GM18505 (cell line): ENCODE data around the gene MAGOH.
"Not testable (repeated sequence)": the region's sequence is repeated elsewhere in the genome, so short reads cannot be mapped to it uniquely, and the experiment has no call there.

Source experiments
- ATAC-seq: cut with Tn5 transposase; IDR thresholded peaks from one replicate; pipeline ENCODE4 v1.9.1; 2021; ENCODE audit not compliant: unreplicated experiment
- POLR2A ChIP-seq: IDR thresholded peaks from 4 replicates; pipeline ENCODE4 v1.6.1; 2011; ENCODE audit warnings: borderline replicate concordance; ENCODE audit not compliant: insufficient read depth, insufficient read length; ENCODE audit errors: extremely low read depth

MAGOH gene

GRCh38 chr1:53238197-53239155, at the start of gene MAGOH:
Gene MAGOH (minus strand): TSS chr1:53238518. CDS start chr1:53238448, 70 bp downstream.
- ATAC-seq = peak; percentile 96
- TF ChIP-seq POLR2A = peak; percentile 83

GRCh38 chr1:53286955-53287354, 48.6 kb upstream of the MAGOH start:
- no peak for TF ChIP-seq POLR2A
- no peak for ATAC-seq

DNA sequence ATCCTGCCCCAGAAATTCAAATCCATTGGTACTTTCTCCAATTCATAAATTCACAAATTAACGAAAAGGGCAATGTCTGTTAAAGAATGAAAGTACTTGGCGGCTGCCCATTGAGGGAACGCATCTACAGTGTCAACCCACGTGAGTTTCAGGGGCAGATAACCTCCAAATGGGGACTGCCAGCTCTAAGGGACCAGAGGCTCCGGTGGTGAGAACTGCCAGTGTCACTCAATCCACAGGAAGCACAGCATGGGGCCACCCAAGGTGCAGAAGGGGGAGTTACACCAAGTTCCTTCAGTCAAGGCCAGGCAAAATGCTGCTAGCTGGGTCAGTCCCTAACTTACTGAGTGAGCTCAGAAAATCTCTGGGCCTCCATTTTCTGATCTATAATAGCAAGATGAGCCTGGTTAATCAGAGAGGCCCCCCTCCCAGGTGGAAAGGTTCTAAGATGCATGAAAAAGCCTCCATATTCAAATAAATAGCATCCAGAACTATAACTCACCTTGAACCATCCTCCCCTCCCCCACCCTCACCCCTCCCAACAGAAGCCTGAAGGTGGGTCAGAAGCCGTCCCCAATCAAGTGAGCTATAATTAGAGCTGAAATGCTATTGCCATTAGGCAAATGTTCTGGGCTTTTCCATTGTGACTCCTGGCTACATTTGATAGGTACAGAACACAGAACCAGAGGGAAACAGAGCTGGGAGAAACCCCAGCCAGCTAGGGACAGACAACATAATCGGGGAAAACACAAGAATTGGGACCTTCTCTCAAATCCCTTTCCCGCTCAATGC, 47.8 kb upstream of the MAGOH start:
- no peak for ATAC-seq
- no peak for TF ChIP-seq POLR2A

DNA sequence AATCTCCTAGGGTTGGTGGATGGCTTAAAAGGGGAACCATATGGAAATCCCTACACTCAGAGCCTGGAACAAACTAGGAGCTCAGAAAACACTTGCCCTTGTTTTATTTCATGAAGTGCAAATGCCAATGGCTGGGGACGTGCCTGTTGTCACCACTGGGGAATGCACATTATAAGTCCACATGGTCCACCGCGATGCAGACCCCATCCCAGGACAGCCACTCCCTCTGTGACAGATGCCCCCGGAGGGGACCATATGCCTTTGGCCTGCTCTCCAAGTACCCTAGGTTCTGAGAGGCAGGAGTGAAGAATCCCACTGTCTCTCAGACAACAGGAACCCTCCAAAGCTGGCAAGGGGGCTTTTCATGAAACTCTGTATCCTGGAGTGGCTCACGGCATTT, 47.2 kb upstream of the MAGOH start:
- no peak for TF ChIP-seq POLR2A
- ATAC-seq = no peak

DNA sequence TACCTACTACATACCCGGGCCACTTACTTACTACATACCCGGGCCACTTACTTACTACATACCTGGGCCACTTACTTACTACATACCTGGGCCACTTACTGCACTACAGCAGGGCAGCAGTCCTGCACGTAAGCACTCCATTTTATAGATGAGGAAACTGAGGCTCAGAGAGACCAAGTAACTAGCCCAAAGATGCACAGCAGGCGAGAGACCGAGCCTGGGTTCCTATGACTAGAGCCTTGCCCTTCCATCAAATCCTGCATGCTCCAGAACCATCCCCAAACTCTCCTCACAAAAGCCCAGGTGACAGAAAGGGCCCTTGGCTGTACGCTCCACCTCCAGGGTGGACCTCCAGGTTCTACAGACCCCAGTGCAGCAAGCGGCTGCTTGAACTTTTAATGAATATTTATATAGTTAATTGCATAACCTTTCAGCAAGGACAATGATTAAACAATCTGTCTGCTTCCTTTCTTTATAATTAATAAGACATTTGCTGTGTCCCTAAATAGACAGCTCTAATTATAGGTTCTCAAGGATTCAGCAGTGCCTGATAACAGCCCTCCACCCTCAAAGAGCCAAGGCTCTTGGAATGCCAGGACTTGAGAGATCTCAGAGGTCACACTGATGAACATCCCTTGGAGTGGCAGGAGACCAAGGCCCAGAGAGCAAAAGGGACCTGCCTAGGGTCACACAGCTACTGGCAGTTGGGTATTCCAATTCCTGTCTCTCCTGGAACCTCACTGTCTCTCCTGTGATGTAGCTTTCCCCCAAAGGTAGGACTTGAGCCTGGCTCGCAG, 46.1 kb upstream of the MAGOH start:
- no peak for TF ChIP-seq POLR2A
- no peak for ATAC-seq

DNA sequence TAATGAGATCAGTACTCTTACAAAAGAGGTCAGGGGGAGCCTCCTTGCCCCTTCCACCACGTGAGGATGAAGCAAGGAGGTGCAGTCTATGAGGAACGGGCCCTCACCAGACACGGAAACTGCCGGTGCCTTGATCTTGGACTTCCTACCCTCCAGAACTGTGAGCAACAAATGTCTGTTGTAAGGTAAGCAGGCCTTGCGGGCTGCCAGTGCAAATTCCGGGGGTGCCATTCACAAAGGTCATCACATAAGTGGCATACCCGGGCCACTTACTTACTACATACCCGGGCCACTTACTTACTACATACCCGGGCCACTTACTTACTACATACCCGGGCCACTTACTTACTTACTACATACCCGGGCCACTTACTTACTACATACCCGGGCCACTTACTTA, 44.8 kb upstream of the MAGOH start:
- not testable (repeated sequence) for ATAC-seq

- no peak for ATAC-seq
- TF ChIP-seq POLR2A = no peak
These were observed 42.8 kb upstream of the MAGOH start for GRCh38 chr1:53281133-53281532.

DNA sequence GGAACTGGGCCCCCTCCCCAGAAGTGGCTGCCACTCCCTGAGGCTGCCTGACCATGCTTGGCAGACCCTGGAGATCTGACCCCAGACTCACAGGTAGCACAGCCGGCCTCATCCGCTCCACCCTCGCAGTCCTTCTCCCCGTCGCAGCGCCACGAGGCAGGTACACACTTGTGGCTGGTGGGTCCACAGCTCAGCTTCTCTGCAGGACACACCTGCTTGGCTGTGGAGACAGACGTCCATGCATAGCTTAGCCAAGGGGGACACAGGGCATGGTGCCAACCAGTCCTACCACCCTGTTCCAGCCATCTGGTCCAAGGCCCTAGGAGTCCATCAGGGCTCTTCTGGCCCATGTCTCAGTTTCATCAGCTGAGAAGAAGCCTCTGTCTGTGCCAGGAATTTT, 42.2 kb upstream of the MAGOH start:
- ATAC-seq = no peak
- no peak for TF ChIP-seq POLR2A

- no peak for TF ChIP-seq POLR2A
- ATAC-seq = no peak
These were observed 41.2 kb upstream of the MAGOH start for GRCh38 chr1:53279296-53280200.

DNA sequence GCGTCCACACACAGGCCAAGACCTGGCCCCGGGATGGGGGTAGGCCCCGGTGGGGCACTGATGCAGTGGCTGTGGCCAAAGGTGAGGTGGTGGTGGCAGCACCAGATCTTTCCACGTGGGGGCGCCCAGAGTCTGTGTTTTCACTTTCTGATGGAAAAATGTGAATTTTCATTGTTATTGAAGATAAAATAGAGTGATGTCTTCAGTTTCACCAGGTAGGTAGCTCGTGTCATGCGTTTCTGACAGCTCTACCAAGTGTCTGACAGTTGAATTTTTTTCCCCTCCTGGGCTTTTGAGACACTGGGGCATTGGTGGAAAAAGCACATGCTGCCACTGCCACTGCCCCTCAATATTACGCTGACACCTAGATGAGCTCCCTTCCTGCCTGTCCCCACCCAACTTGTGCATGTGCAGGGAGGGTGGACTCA, 40.0 kb upstream of the MAGOH start:
- no peak for ATAC-seq

GRCh38 chr1:53277326-53277725, 39.0 kb upstream of the MAGOH start:
- no peak for TF ChIP-seq POLR2A
- ATAC-seq = no peak

More for the DNA sequence above, 40.0 kb upstream of the MAGOH start:
- no peak for TF ChIP-seq POLR2A

GRCh38 chr1:53276902-53277281, 38.6 kb upstream of the MAGOH start:
- ATAC-seq = no peak
- no peak for TF ChIP-seq POLR2A
